NT2/D1 (cell line): Measurements from ENCODE around the gene HPCAL1.

Experiments used
- SUZ12 ChIP-seq: IDR thresholded peaks from 2 replicates; pipeline ENCODE4 v1.6.1; 2011; ENCODE audit not compliant: insufficient read length, insufficient read depth; ENCODE audit errors: extremely low read depth
- ZNF274 ChIP-seq: IDR thresholded peaks from 2 replicates; pipeline ENCODE4 v1.6.1; 2011; ENCODE audit warnings: mild to moderate bottlenecking, low read depth, low read length

DNA sequence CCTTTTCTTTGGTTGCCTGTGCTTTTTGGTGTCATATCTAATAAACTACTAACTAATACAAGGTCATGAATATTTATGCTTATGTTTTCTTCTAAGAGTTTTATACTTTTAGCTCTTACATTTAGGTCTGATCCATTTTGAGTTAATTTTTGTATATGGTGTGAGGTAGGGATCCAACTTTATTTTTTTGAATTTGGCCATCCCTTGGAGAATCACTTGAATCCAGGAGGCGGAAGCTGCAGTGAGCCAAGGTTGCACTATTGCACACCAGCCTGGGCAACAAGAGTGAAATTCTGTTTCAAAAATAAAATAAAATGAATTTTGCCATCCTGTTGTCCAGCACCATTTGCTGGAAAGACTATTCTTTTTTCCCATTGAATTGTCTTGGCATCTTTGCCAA, 8.6 kb upstream of the HPCAL1 start:
- TF ChIP-seq ZNF274, result no peak
- no peak for TF ChIP-seq SUZ12
